Peyer's patch (tissue), 4 donors: ENCODE measurements around the gene SLAIN2. TPM values are rescaled to one million over a fixed set of nuclear protein-coding genes. Genes with fewer than 3 reads are reported as not detected.

Experiments
- DNase-seq, 3 donors: peaks; one replicate each; pipeline ENCODE4 v3.0.0-alpha.2; 2017 to 2019
- H3K27ac ChIP-seq, 4 donors: fragments of 200-600 bp; sonication (generic); one replicate each; pipeline ENCODE4 v1.5.1; 2016 to 2019
- H3K27me3 ChIP-seq, 2 donors: fragments of 200-600 bp; sonication (generic); one replicate each; pipeline ENCODE4 v1.5.1; 2019
- H3K36me3 ChIP-seq, 3 donors: fragments of 200-600 bp; sonication (generic); one replicate each; pipeline ENCODE4 v1.5.1; 2016 to 2019
- H3K4me1 ChIP-seq, 4 donors: fragments of 200-600 bp; sonication (generic); one replicate each; pipeline ENCODE4 v1.5.1; 2016 to 2019
- H3K4me3 ChIP-seq, 4 donors: fragments of 200-600 bp; sonication (generic); 1 replicate in 3 of 4; 2 replicates in 1 of 4; pipeline ENCODE4 v1.5.1; 2016 to 2019; ENCODE audit warnings: mild to moderate bottlenecking in 1 of 4
- H3K9me3 ChIP-seq, 4 donors: fragments of 200-600 bp; sonication (generic); one replicate each; pipeline ENCODE4 v1.5.1; 2016 to 2019; ENCODE audit warnings: mild to moderate bottlenecking in 1 of 4
- CTCF ChIP-seq, 6 experiments: fragments of 450-650 bp in 4 of 6; fragments of 200-600 bp in 2 of 6; sonication (generic) in 1 of 6; IDR thresholded peaks; one replicate each; pipeline ENCODE4 v1.5.1; 2017 to 2019; ENCODE audit warnings: antibody characterized with exemption in 6 of 6, mild to moderate bottlenecking in 3 of 6, moderate library complexity in 1 of 6
- POLR2A ChIP-seq, 2 donors: fragments of 450-650 bp; IDR thresholded peaks; one replicate each; pipeline ENCODE4 v1.5.1; 2017; ENCODE audit warnings: antibody characterized with exemption in 2 of 2, mild to moderate bottlenecking in 2 of 2, moderate library complexity in 2 of 2
- total RNA-seq, 4 donors: library from RNA; depleted of rRNA; stranded (reverse); fragments of >200 nt; gene quantifications; one replicate each; pipeline ENCODE4 v1.1.0, GENCODE V29; 2016

SLAIN2 gene
- total RNA-seq, 4 donors from 2014 or later, result 19.1 to 40.9 (median 22.4) TPM

- no peaks in the 10 kb centered on the region for H3K4me1 ChIP-seq
- no peak for DNase-seq
- no peak overlapping the region for H3K27ac ChIP-seq
- no peaks in the 10 kb centered on the region for H3K36me3 ChIP-seq
- H3K27me3 ChIP-seq, result no peaks in the 10 kb centered on the region
- H3K4me3 ChIP-seq, result no peak overlapping the region
- no peaks in the 10 kb centered on the region for H3K9me3 ChIP-seq
- no peak for TF ChIP-seq POLR2A (IDR thresholded peaks at IDR 0.05)
- TF ChIP-seq CTCF (IDR thresholded peaks at IDR 0.05), result no peak
These were observed 126.6 kb downstream of the SLAIN2 start for GRCh38 chr4:48467891-48468290.

- H3K27ac ChIP-seq, result no peak overlapping the region
- TF ChIP-seq POLR2A (IDR thresholded peaks at IDR 0.05) (no peak), CTCF (IDR thresholded peaks at IDR 0.05) (no peak)
These were observed 128.8 kb downstream of the SLAIN2 start for GRCh38 chr4:48470137-48470536.

GRCh38 chr4:48470570-48470969 lies 129.2 kb downstream of the SLAIN2 start:
- H3K27me3 ChIP-seq, result no peaks in the 10 kb centered on the region

More at GRCh38 chr4:48470137-48470536, 128.8 kb downstream of the SLAIN2 start:
- no peaks in the 10 kb centered on the region for H3K27me3 ChIP-seq
- no peak for DNase-seq
- H3K4me3 ChIP-seq, result no peak overlapping the region
- H3K36me3 ChIP-seq, result no peaks in the 10 kb centered on the region
- H3K9me3 ChIP-seq, result no peaks in the 10 kb centered on the region
- H3K4me1 ChIP-seq, result no peaks in the 10 kb centered on the region

GRCh38 chr4:48472794-48473193 lies 131.5 kb downstream of the SLAIN2 start:
- DNase-seq, result no peak
- no peak overlapping the region for H3K4me3 ChIP-seq
- no peak overlapping the region for H3K27ac ChIP-seq
- TF ChIP-seq CTCF (IDR thresholded peaks at IDR 0.05) (no peak), POLR2A (IDR thresholded peaks at IDR 0.05) (no peak)
- no peaks in the 10 kb centered on the region for H3K9me3 ChIP-seq
- no peaks in the 10 kb centered on the region for H3K36me3 ChIP-seq
- H3K4me1 ChIP-seq, result no peaks in the 10 kb centered on the region
- H3K27me3 ChIP-seq, result no peaks in the 10 kb centered on the region

More at GRCh38 chr4:48470570-48470969, 129.2 kb downstream of the SLAIN2 start:
- no peak overlapping the region for H3K4me3 ChIP-seq
- DNase-seq, result no peak
- H3K9me3 ChIP-seq, result no peaks in the 10 kb centered on the region
- no peaks in the 10 kb centered on the region for H3K4me1 ChIP-seq
- no peak overlapping the region for H3K27ac ChIP-seq
- no peaks in the 10 kb centered on the region for H3K36me3 ChIP-seq
- no peak for TF ChIP-seq POLR2A (IDR thresholded peaks at IDR 0.05)
- TF ChIP-seq CTCF (IDR thresholded peaks at IDR 0.05), result no peak

- Histone ChIP-seq H3K27ac (no peak overlapping the region), H3K4me1 (no peaks in the 10 kb centered on the region), H3K36me3 (no peaks in the 10 kb centered on the region), H3K9me3 (no peaks in the 10 kb centered on the region), H3K4me3 (no peak overlapping the region), H3K27me3 (no peaks in the 10 kb centered on the region)
- TF ChIP-seq CTCF (IDR thresholded peaks at IDR 0.05) (no peak), POLR2A (IDR thresholded peaks at IDR 0.05) (no peak)
- no peak for DNase-seq
These were observed 134.4 kb downstream of the SLAIN2 start for GRCh38 chr4:48475770-48476169.

Other genes starting within 250 kb of the SLAIN2 start
- gene TXK, start 207.3 kb upstream of the SLAIN2 start, total RNA-seq, result 10 to 100 TPM in 2 of 4 donors, 1 to 10 TPM in 2; 3.9 to 33.0 (median 9.5) TPM
- gene TEC, start 71.7 kb upstream of the SLAIN2 start, total RNA-seq, result 10 to 100 TPM in 2 of 4 donors, 1 to 10 TPM in 2; 5.3 to 13.0 (median 10.2) TPM
- gene SLC10A4, start 141.8 kb downstream of the SLAIN2 start, total RNA-seq, result not detected
- not detected for gene ZAR1, start 148.7 kb downstream of the SLAIN2 start, total RNA-seq